Stimulated activated CD4-positive, alpha-beta T cell treated with anti-CD3 and anti-CD28 coated beads, Interleukin-1b, Interleukin-23, amount 100 ng/mL, for 1 hour (primary cell): ENCODE results near the gene SLC35F4.
"Not testable (repeated sequence)": the region's sequence is repeated elsewhere in the genome, so short reads cannot be mapped to it uniquely, and the experiment has no call there.

Experiments
- DNase-seq, 2 donors: peaks; one replicate each; pipeline ENCODE4 v3.0.0-alpha.2; 2020; ENCODE audit warnings: low read depth in 2 of 2

The SLC35F4 gene

GRCh38 chr14:57797160-57797559 is 68.7 kb downstream of the SLC35F4 start:
- no peak for DNase-seq

- no peak for DNase-seq
These were observed 69.3 kb downstream of the SLC35F4 start for GRCh38 chr14:57796556-57796955.

- no peak for DNase-seq
These were observed 80.8 kb downstream of the SLC35F4 start for GRCh38 chr14:57785058-57785457.

- no peak for DNase-seq
These were observed 94.1 kb downstream of the SLC35F4 start for GRCh38 chr14:57771801-57772200.

GRCh38 chr14:57769863-57770523 is 95.9 kb downstream of the SLC35F4 start:
- DNase-seq = no peak

DNA sequence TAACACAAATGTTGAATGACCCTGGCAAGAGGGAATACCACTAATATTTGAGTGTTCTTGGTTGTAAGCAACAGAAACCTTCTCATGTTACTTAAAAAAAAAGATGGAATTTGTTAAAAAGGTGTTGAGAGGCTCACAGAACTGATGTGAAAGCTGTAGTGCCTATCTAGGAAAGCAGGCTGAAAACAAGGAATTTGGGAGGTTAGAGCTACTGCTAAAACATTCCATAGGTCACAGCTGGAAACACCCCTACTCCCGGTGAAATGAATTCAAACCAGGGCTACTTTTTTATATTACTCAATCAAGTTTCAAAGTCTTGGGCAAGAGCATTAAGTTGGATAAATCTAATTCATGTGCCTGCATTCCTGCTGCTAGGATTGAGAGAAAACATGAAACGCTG is 104.1 kb downstream of the SLC35F4 start:
- no peak for DNase-seq

- DNase-seq = no peak
These were observed 105.0 kb downstream of the SLC35F4 start for GRCh38 chr14:57760896-57761295.

DNA sequence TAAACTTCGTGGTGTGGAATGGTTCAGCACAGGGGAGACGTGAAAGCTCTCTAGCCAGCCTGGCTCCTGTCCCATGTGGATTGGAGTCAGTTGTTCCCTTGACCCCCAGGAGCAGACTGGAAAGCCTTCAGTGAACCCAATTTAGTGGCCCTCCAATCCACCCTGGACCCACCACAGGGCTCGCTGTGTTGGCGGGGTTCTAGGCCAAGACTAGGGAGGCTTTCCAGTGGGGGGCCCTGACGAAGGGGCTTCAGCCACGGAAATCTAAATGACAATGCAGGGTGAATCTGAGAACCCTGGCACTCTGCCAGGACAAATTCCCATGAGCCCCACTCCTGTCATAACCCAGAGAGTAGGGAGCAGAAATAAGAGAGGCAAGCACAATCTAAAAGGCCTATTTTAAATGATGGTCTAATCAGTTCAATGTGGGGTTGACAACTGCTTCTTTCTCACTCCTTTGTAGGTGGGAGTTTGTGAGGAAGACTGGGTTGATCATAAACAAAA is 110.8 kb downstream of the SLC35F4 start:
- DNase-seq = no peak

DNA sequence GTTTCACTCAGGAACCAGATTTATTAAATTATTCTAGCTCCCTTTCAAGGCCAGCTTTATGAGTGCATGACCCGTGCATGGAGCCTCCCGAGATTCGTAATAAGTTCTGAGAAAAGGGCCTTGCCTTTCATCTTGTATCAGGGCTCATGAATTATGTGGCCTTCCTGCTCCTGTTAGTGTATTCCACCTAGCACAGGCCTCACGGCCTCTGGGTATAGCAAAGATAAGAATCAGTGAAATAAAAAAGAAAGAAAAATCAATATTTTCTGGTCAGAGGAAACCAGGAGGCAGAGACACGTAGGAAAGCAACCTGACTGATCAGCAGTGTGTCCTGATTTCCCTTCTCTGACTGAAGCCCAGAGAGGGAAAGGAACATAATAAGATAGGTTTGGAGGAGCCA is 111.4 kb downstream of the SLC35F4 start:
- no peak for DNase-seq

GRCh38 chr14:57753821-57754220 is 112.1 kb downstream of the SLC35F4 start:
- no peak for DNase-seq

DNA sequence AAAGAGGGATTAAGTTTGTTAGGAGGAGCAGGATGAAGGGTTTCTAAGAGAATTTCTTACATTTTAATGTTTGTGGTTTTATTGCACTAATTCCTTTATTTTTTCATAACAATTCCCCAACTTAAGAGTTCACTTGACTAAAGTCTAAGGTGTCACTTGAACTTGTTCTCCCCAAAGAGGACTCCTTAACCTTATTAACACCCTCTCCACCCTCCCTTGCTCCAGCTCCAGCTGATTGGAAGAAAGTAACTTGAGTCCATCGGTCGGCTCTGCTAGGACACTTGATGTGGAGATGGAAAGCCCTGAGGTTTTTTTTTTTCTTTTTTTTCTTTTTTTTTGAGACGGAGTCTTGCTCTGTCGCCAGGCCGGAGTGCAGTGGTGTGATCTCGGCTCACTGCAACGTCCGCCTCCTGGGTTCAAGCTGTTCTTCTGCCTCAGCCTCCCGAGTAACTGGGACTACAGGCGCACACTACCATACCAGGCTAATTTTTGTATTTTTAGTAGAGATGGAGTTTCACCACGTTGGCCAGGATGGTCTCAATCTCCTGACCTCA is 113.7 kb downstream of the SLC35F4 start:
- not testable (repeated sequence) for DNase-seq

- no peak for DNase-seq
These were observed 114.5 kb downstream of the SLC35F4 start for GRCh38 chr14:57751400-57751799.

- DNase-seq = no peak
These were observed 116.6 kb downstream of the SLC35F4 start for GRCh38 chr14:57749267-57749666.

DNA sequence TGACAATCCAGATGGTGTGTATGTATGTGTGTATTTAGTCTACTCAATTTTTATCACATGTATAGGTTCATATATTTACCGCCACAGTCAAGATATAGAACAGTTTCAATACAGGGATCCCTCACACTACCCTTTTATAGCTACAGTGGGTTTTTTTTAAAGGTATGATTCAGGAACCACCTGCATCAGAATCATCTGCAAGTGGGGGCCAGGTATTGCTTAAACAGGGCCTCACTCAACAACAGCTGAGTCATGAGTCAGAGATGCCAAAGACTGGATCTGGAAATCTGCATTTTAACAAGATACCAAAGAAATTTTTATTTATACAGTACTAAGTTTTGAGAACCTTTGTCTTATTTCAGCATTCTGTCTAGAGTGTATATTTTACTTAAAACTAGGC is 117.6 kb downstream of the SLC35F4 start:
- no peak for DNase-seq

- no peak for DNase-seq
These were observed 118.9 kb downstream of the SLC35F4 start for GRCh38 chr14:57747036-57747435.

DNA sequence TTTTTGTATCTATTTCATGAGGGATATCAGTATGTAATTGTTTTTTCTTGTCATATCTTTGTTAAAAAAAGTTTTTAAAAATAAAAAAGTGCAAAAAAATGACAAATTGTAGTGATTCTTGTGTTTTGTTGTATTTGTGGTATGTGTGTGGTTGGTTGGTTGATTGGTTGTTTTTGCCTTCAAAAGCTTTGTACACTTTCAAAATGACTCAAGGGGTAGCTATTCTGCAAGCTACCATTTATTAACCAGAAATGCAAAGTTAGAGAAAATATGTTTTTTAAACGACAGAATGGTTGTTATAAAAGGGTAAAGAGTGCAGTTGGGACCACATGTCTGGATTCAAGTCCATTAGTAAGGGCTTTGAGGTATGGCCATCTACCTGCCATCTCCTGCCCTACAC is 119.3 kb downstream of the SLC35F4 start:
- DNase-seq = no peak

DNA sequence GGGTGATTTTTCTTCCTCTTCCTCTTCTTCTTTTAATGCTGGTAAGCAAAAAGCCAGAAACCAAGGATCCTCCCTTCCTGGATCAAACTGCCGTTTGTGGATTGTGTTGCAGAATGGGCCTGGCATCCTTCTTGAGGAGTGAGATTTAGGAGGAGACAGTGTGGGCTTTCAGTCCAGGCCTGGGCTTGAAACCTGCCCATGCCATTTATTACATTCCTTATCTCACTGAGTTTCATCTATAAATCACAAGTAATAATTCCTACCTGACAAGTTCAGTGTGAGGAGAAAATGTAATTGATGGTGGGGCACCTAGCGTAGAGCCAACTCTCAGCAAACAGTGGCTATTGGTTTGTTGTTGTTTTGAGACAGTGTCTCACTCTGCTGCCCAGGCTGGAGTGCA is 126.4 kb downstream of the SLC35F4 start:
- DNase-seq = no peak

- DNase-seq = no peak
These were observed 128.3 kb downstream of the SLC35F4 start for GRCh38 chr14:57737598-57737997.

- DNase-seq = no peak
These were observed 129.5 kb downstream of the SLC35F4 start for GRCh38 chr14:57736391-57736790.

GRCh38 chr14:57735276-57735675 is 130.6 kb downstream of the SLC35F4 start:
- no peak for DNase-seq

DNA sequence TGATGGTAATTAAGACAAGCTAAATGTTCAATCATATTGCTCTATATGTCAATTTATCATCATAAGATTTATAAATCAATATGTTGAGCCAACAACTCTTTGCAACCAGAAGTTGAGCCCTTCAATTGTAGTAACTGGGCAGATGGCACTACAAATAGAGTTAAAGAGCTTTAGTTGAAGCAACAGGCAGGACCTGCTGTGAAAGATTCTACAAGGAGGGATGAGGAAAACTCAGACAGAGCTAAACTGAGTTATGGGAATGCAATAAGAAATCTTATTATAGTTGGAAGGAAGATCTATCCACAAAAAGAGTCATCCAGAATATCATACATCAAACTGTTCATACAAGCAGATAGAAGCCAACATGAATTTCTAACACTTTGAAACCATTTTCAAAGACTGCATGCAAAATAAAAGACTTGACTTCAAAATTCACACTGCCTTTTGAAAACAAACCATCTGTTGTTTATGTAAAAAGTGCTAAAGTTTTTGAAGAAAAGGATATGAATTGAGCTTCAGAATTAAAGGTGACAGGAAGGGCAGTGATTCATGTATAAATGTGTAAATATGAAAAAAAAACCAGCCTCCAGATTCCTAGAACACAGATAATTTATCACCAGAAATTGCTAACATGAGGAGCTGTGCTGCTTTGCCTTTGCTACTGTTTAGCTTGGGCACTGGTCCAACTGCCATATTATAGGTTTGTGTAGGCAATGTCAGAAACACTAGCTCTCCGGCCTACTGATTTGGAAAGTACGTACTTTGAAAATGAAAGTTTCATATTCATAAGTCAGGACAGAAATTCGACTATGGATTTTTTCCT is 133.2 kb downstream of the SLC35F4 start:
- DNase-seq = no peak

GRCh38 chr14:57729208-57730187 is 136.4 kb downstream of the SLC35F4 start:
- no peak for DNase-seq
